HG03342 (cell line): ENCODE results near the gene TOMM34.

Experiments used
- ATAC-seq: cut with Tn5 transposase; IDR thresholded peaks from one replicate; pipeline ENCODE4 v1.9.1; 2021; ENCODE audit warnings: mild to moderate bottlenecking, moderate library complexity; ENCODE audit not compliant: unreplicated experiment

Gene TOMM34

DNA sequence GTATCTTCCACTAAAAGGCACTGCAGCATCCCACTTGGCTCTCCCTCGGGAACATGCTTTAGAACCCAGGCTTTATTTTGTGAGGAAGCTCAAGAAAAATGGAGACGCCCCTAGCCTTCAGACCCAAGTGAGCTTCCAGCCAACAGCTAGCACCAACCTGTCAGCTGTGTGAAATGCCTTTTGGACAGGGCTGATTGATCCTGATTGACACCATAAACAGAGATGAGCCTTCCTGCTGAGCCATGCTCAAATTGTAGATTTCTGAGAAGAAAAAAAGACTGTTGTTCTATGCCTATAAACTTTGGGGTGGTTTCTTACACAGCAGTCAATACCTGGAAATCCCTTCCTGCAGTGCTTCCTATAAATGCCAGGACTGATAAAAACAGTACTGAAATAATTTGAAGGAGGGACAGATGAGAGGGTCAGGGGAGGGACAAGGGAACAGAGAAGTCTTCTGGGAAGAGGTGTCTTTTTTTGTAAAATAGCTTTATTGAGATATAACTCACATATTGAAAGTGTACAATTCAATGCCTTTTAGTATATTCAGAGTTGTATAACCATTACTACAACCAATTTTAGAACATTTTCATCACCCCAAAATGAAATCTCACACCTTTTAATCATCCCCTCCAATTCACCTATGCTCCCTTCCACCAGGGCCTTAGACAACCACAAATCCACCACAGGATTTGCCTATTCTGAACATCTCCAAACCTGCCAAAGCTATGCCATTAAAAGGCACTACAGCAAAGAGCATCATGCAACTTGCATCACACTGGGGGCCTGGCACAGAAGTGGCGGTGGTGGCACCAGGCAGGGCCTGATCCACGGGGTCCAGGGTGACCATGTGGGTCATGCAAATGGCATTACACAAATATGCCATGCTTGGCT, 3.4 kb upstream of the TOMM34 start:
- ATAC-seq: no peak

DNA sequence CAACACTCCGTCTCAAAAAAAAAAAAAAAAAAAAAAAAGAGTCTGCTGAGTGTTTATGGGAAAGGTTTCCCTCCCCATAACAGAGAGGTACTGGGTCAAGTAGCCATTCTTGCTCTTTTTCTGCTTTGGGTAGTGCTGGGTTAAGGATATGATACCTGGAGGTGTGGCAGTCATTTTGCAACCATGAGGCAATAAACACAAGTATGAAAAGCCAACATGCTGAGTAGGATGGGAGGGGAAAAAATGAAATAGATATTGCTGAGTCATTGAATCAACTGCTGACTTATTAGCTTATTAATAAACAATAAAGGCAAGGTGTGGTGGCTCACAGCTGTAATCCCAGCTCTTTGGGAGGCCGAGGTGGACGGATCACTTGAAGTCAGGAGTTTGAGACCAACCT, 2.3 kb upstream of the TOMM34 start:
- ATAC-seq: no peak

DNA sequence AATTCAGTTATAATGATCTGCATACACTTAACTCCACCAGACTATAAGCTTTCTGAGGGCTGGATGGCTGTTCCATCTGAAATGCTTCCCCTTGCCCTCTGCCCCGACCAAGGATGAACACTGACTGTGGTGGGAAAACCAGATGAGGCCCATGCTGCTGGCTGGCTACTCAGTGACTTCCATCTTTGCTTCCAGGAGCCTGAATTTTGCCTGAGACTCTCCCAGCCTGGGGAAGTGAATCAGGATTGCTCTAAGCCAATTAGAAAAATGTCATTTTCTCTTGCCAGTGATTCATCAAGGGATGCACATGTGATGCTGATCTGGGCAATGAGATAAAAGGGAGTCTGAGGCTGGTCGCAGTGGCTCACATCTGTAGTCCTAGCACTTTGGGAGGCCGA, 1.7 kb upstream of the TOMM34 start:
- ATAC-seq: no peak

DNA sequence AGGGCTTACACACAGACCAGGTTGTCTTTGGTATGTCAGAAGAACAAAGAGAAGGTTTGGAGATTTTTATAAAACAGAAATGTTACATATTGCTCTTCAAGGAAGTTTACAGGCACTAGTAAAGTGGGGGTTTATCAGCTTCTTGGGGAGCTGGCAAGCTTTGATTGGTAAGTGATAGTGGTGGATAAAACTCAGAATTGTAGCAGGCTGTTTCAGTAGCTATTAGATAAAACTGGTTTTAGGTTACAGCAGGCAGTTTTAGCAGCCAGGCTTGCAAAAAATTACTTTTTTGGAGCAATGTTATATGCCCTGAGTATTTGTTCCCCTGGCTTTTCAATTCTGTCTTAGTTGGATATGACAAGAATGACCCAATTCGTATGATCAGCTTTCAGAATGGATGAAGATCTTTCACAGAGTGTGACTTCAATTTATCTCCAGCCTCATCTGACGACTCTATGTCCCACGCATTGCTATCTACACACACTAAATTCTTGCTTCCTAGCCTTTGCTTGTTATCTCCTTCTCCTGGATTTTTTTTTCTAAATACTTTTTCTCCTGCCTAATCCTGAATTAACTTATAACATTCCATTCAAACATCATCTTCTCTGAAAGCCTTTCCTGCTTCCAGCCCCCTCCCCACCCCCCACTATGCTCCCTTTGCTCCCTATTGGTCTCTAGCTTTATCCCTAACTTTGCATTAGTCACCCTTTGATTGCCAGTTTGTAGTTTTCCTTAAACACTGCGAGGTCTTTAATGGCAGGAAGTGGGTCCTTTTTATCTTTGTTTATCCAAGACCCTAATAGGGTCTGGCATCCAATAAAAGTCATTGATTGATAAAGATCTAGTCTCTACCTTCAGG, 1.0 kb upstream of the TOMM34 start:
- ATAC-seq: no peak

DNA sequence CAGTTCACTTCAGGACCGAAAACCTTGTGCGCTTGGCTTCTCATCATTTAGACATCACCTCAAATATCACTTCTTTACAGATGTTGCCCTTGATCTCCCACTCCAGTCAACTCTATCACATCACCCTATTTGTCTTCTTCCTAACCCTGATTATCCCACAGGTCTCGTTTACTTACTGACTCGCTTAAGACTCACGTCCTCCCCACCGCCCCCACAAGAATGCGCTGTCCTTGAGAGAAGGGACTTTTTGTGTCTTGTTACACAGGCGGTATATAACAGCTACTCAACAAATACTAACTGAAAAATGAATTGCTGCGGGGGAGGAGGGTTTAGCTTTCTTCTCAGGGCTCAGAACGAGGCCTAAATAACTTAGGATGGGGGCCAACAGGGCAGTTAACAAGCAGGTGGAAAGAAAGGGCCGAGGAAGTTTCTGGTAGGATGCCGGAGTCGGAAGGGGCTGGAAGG, 527 bp downstream of the TOMM34 start:
- ATAC-seq: no peak

DNA sequence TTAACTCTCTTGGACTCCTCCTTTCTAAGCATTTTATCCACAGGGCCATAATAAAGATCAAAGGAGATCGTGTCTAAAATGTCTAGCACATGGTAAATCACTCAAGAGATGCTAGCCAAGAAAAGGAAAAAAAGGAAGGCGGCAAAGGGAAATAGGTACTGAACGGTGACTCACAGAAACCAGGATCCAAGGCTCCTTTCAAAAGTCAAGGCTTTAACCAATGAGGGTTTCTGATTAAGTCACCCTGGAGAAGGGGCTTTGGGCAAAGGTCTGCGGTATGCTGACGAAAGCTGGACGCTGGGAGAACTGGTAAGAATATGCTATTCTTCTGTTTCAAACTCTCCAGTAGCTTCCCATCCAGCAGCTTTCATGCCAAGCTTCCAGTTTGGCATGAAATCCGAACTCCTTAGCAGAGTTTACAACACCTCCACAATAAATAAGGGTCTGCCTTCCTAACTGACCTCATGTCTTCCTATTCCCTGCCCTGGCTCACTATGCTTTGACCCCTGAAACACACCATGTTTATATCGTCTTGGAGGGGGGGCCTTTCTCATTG, 1.0 kb downstream of the TOMM34 start:
- no peak for ATAC-seq

DNA sequence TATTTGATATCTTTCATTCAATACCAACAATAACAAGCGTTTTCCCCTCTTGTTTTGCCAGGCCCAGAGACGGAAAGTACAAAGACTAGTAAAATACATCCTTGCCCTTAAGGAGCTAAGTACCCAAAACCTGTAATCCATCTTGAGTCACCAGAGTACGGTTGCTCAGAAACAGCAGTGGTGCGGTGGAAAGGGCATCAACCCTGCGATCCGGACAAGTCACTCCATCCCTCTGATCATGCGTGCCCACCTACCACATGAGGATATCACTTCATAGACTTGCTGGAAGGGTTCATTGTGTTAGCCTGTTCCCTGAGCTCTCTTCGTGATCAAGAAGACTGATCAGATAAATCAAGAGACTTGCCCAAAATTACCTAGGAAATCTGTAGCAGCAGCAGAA, 1.9 kb downstream of the TOMM34 start:
- no peak for ATAC-seq

DNA sequence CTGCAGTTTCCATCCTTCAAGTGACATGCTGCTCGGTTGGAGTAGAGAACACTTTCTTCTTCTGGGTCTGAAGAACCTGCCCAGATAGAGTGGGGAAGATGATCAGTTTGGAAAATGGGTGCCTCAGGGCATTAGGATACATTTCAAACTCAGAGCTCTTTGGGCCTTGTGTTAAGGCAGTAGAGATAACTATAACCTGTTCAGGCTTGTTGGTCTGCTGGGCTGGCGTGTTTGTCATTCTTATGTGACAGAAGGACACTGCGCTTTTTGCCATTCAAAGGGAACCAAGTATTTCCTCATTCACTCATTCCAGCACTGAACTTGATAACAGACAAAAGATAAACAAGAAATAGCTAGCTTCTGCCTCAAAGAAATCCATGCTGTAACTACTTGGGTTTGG, 3.8 kb downstream of the TOMM34 start:
- no peak for ATAC-seq

DNA sequence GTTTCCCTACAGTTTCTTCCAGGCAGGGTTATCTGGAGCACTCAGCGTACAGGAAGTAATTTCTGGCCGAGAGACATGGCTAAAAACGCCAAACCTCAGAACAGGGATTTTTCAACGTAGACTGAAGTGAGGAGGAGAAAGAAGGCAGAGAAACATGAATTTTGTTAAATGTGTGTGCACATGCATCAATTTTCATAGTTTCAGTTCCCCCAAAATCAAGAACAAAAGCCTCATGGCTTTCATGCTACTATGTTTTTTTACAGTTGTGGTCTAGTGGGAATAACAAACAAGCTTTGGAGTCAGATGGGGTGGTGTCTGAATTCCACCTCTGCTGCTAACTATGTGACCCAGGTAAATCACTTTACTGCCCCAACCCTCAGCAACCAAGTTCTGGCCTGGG, 4.9 kb downstream of the TOMM34 start:
- ATAC-seq: no peak

DNA sequence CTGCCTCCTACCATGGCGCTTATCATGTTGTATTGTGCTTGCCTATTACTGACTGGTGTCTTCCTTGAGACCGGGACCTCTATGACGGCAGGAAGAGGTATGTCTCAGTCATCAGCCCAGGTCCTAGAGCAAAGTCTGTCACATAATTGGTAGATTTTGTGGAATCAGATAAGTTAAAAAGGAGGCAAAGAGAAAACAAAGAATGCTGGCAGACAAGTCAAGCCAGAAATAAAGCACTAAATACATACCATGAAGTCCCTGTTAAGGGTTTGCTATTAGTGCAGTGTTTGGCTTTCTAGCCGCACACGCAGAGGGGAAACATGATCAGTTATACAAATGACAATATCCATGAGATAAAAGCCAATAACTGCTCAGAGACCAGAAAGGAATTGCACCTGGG, 6.0 kb downstream of the TOMM34 start:
- ATAC-seq: no peak

DNA sequence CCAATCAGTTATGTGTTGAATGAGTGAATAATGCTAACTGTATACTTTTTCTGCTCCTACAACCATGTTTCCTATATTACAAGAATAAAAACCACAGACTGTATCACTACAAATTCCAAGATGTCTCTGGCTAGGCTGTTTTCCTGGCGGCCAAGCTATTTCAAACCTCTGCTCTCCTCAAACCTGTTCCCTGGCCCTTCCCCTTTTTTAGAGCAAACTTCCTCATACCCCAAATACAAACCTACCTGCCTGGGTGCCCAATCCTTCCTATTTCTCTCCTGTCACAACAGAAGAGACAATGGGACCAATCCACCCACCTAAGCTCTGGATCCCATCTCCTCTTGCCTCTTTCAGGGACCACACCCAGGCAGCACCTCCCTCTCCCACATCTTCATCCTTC, 7.5 kb downstream of the TOMM34 start:
- ATAC-seq: no peak

DNA sequence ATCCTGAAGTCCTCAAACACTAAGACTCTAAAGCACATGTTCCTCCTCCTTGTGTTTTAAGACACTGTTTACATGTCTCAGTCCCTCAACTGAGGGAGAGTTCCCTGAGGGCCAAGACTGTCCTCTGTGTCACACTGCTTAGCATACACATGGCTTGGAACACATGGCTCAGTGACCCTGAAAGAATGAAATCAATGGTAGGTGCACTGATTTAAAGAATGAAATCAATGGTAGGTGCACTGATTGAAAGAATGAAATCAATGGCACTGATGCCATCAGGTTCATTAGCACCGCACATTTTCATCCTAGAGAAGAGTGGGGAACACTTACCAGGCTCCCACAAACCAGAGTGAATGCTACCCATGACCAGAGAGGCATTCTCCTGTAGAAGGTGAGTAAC, 9.8 kb downstream of the TOMM34 start:
- no peak for ATAC-seq

DNA sequence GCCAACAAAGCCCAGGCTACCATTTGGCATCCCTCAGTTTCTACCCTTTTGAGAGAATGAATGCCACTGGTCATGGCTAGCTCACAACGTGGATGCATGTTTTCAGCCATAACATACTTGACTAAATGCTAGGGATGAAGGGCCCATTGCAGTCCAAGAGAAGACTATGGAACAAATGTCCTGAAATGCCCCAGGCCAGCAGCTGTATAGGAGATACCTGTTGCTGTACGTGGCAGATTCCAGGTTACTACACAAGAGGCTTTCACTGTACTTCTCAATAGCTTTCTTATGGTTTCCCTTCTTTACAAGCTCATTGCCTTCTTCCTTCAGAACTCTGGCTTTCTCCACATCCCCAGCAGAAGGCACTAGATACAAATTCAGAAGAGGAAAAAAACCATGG, 11.7 kb downstream of the TOMM34 start:
- no peak for ATAC-seq

DNA sequence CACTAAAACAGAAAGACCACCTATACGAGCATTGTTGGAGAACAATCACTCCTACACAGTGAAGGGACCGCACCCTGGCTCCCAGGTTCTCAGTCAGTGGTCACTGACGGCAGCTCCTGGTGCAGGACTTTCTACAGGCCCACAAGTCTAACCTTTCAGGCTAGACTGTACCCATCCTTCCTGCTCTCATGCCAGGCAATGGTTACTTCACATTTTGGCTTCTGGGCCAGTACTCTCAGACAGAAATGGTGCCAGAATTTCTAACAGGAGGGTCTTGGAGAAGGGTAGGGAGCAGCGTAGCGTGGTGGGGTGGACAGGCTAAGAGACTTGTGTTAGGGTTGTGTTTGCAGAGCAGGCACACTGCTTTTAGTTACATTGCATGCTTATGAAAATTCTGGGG, 12.1 kb downstream of the TOMM34 start:
- ATAC-seq: no peak

DNA sequence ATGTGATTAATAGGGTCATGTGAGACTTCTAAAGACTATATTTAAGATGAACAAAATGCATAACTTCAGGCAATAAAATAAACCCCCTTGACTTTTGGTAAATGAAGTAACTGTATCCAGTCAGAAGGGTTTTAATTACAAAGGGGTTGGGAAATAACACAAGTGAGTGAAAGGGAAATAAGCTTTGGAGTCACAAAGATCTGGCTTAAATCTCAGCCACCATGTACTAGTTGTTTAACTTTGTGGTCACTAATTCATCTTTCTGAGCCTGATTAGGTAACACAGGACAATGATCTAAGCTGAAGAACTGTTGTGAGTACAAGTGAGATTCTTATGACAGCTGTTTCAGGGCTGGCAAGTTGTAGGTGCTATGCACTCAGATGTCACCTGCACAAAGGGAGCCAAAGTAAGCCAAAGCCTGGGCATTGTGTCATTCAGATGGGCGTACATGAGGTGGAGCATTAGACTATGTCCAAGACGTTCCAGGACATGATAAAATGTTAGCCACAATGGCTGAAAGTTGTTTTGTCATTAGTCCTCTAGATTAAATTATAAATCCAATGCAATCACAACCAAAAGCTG, 13.8 kb downstream of the TOMM34 start:
- ATAC-seq: no peak

DNA sequence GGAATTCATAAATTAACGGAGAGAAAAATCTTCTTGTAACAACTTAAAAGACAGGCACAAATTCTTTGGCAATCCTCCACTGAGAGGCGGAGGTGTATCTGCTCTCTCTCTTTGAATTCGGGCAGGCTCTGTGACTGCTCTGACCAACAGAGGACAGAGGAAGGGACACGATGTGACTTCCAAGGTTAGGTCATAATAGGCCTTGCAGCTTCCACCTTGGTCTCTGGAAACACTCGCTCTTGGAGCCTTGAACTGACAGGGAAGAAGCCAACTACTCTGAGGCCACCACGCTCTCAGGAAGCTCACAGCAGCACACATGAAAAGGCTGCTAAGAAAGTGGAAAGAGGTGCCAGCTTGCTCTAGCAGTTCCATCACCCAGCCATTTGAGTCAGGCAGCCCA, 14.9 kb downstream of the TOMM34 start:
- ATAC-seq: no peak

DNA sequence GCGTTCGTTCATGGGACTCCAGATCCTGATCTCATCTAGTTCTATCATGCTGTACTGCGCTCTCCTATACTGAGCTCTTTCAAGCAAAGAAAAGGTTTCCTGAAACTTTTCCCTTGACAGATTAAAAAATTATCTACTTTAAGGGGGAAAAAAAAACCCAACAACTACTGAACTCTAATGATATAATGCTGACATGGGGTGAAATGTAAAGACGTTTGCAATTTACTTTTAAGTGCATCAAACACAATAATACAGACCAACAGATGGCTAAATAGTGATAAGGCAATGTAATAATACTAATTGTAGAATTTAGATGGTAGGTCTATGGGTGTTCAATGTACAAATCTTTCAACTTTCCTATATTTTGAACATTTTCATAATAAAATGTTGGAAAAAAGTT, 16.4 kb downstream of the TOMM34 start:
- no peak for ATAC-seq

DNA sequence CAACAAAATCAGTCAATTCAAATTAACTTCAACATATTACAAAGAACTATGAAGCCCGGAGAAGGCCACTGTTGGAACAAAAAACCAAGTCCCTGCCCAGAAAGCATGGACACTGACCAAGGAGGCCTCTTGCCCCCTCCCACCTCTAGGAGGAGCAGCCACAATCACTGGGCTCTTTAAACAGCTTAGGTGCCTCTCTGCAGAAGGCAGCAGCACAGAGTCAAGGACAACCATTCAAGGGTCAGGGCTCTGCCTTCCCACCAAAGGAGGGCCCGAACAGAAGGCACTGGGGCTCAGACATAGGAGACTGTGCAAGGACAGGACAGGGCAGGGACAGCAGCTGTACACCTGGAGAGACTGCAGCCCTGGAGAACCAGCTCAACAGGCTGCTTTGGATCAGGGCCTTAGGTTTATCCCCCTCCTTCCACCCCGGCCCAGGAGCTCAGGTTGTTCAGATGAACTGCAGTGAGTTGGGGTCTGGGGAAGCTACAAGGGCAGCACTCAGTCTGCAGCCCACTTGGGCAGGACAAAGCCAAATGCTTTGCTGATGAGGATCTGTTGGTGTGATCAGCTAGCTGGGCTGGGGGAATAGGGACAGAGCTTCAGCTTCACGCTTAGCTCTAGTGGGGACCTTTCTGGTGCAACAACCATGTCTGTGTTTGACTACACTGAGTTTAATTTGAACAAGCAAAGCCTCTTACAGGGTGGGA, 17.8 kb downstream of the TOMM34 start:
- no peak for ATAC-seq

DNA sequence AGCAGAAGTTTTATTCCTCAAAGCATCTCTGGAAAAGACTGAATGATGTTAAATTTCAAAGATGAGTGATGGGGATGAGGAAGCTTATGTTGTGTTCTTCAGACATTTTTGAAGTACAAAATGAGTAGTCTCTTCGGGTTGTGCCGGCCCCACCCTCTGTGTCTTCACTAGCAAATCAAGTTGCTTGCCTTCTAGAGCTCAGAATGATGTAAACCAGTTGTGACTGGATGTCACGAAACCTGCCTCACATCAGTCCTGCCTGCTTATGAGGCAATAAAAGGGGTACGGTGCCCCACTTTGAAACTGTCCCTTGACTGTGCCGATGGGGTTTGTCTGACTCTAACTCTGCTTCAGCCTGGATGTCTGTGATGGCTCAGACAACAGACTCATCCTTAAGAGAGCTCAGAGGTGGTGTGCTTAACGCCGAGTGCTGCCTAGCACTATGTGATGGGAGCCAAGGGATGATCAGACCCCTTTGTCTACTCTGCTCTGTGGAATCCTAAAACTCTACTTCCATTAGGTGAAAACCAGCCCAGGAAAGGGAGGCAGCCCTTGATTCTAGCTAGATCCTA, 19.0 kb downstream of the TOMM34 start:
- no peak for ATAC-seq

DNA sequence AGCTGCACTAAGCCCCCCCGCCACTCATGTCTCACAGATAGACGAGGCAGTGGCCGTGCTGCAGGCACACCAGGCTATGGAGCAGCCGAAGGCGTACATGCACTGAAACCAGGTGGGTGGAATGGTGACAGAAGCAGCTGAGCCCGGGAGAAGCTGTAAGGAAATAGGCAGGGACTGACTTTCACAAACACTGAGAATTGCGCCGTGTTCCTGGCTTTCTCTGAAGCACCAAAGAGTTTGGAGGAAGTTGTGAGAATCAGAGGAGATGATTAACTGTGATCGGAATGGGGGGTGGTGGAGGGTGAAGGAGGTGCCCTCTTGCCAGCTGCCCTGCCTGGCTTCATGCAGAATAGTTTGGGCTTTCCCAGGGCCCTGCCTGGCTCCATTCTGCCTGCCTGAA, 21.6 kb downstream of the TOMM34 start:
- ATAC-seq: no peak
